ENCODE measurements around the gene TUBB4A.
A peak's percentile ranks its signal among the peaks of the same experiment; 100 is the strongest.

Gene TUBB4A

GRCh38 chr19:6483235-6483634 lies 18.9 kb downstream of the TUBB4A start:
- DNase-seq (ENCODE audit: low read depth), result no peak
- TF ChIP-seq CTCF (conservative IDR thresholded peaks at IDR 0.05; ENCODE audit: control insufficient read depth, insufficient read depth, low read depth, low read length), result no peak
- H3K4me3 ChIP-seq (ENCODE audit: control insufficient read depth, low read depth, low read length), result no peak overlapping the region

GRCh38 chr19:6482343-6482686 lies 19.8 kb downstream of the TUBB4A start:
- no peak for TF ChIP-seq CTCF (conservative IDR thresholded peaks at IDR 0.05; ENCODE audit: control insufficient read depth, insufficient read depth, low read depth, low read length)
- H3K4me3 ChIP-seq (ENCODE audit: control insufficient read depth, low read depth, low read length), result no peak overlapping the region
- DNase-seq (ENCODE audit: low read depth), result no peak

GRCh38 chr19:6481541-6482342 lies 20.4 kb downstream of the TUBB4A start, which contains the start of gene DENND1C:
DENND1C (minus strand) TSS chr19:6481787; CDS start chr19:6481695, 92 bp downstream.
- no peak within 1 kb of the TSS for H3K4me3 ChIP-seq (ENCODE audit: control insufficient read depth, low read depth, low read length)
- peak; percentile 49 for TF ChIP-seq CTCF (conservative IDR thresholded peaks at IDR 0.05; ENCODE audit: control insufficient read depth, insufficient read depth, low read depth, low read length)
- no peak for DNase-seq (ENCODE audit: low read depth)

- DNase-seq (ENCODE audit: low read depth), result no peak
- no peak for TF ChIP-seq CTCF (conservative IDR thresholded peaks at IDR 0.05; ENCODE audit: control insufficient read depth, insufficient read depth, low read depth, low read length)
- H3K4me3 ChIP-seq (ENCODE audit: control insufficient read depth, low read depth, low read length), result no peak overlapping the region
These were observed 21.2 kb downstream of the TUBB4A start for GRCh38 chr19:6480848-6481415.

- no peak for DNase-seq (ENCODE audit: low read depth)
- H3K4me3 ChIP-seq (ENCODE audit: control insufficient read depth, low read depth, low read length), result no peak overlapping the region
- TF ChIP-seq CTCF (conservative IDR thresholded peaks at IDR 0.05; ENCODE audit: control insufficient read depth, insufficient read depth, low read depth, low read length), result no peak
These were observed 22.2 kb downstream of the TUBB4A start for GRCh38 chr19:6479836-6480398.

- no peak for DNase-seq (ENCODE audit: low read depth)
- no peak for TF ChIP-seq CTCF (conservative IDR thresholded peaks at IDR 0.05; ENCODE audit: control insufficient read depth, insufficient read depth, low read depth, low read length)
- H3K4me3 ChIP-seq (ENCODE audit: control insufficient read depth, low read depth, low read length), result no peak overlapping the region
These were observed 23.3 kb downstream of the TUBB4A start for GRCh38 chr19:6478815-6479214.
